NCI-H1436 (cell line): ENCODE results near the gene TSPAN9.

Experiments used
- DNase-seq: peaks from one replicate; lab custom pipeline; 2025; lab: John Stamatoyannopoulos, UW

TSPAN9 gene

GRCh38 chr12:3076730-3077571, at the start of gene TSPAN9:
Gene TSPAN9, plus strand, starts transcription at chr12:3077379. Its CDS starts 123,815 bp downstream, at chr12:3201194.
- peak; percentile 62 for DNase-seq

GRCh38 chr12:3028108-3028507, 49.1 kb upstream of the TSPAN9 start:
- DNase-seq: no peak

GRCh38 chr12:3030821-3031429, 46.3 kb upstream of the TSPAN9 start:
- DNase-seq: no peak

GRCh38 chr12:3032161-3032560, 45.0 kb upstream of the TSPAN9 start:
- no peak for DNase-seq

GRCh38 chr12:3032770-3033538, 44.2 kb upstream of the TSPAN9 start:
- no peak for DNase-seq

- no peak for DNase-seq
Measured at GRCh38 chr12:3033539-3033867, 43.7 kb upstream of the TSPAN9 start.

GRCh38 chr12:3034067-3034750, 43.0 kb upstream of the TSPAN9 start:
- DNase-seq: peak; percentile 74

- DNase-seq: no peak
Measured at GRCh38 chr12:3035171-3035570, 42.0 kb upstream of the TSPAN9 start.

- DNase-seq: no peak
Measured at GRCh38 chr12:3035815-3036702, 41.1 kb upstream of the TSPAN9 start.

GRCh38 chr12:3036901-3037600, 40.1 kb upstream of the TSPAN9 start:
- no peak for DNase-seq

- no peak for DNase-seq
Measured at GRCh38 chr12:3038166-3038565, 39.0 kb upstream of the TSPAN9 start.

GRCh38 chr12:3038926-3039510, 38.2 kb upstream of the TSPAN9 start:
- no peak for DNase-seq

GRCh38 chr12:3040026-3040656, 37.0 kb upstream of the TSPAN9 start:
- DNase-seq: no peak

GRCh38 chr12:3040663-3041544, 36.3 kb upstream of the TSPAN9 start:
- DNase-seq: no peak

- DNase-seq: peak; percentile 91
Measured at GRCh38 chr12:3041558-3042164, 35.5 kb upstream of the TSPAN9 start.

GRCh38 chr12:3042394-3042793, 34.8 kb upstream of the TSPAN9 start:
- DNase-seq: peak; percentile 78

GRCh38 chr12:3042826-3043225, 34.4 kb upstream of the TSPAN9 start:
- DNase-seq: no peak

- DNase-seq: no peak
Measured at GRCh38 chr12:3043406-3043805, 33.8 kb upstream of the TSPAN9 start.
